ENCODE measurements around the gene PLPPR1.

The PLPPR1 gene

DNA sequence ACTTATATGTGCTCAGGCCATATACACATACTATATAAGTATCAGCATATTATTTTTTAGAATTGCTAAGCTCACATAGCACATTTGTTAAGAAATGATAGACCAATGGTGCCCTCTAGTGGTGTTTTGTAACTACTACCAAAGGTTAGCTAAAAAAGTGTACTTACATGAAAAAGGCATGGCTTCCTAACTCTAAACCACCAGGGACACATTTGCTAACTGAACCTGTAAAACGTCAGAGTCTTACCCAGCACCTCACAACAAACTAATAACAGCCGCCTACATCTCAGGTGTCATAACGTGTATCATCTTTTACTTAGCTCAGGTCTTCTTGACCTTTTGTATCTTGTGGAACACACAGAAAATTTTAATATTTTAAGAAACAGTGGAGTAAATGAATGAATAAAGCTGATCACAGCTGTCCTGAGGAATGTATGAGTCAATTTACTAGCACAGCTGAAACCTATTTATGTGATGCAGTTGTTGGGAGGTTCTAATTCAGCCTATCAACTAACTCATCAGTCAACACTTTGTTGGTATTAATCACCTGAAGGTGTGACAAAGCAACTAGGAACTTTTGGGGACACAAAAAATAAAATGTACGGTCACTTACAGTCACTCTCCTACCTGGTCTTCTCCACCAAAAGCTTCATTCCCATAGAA, 283.4 kb downstream of the PLPPR1 start:
- TF ChIP-seq, protein P1, sequence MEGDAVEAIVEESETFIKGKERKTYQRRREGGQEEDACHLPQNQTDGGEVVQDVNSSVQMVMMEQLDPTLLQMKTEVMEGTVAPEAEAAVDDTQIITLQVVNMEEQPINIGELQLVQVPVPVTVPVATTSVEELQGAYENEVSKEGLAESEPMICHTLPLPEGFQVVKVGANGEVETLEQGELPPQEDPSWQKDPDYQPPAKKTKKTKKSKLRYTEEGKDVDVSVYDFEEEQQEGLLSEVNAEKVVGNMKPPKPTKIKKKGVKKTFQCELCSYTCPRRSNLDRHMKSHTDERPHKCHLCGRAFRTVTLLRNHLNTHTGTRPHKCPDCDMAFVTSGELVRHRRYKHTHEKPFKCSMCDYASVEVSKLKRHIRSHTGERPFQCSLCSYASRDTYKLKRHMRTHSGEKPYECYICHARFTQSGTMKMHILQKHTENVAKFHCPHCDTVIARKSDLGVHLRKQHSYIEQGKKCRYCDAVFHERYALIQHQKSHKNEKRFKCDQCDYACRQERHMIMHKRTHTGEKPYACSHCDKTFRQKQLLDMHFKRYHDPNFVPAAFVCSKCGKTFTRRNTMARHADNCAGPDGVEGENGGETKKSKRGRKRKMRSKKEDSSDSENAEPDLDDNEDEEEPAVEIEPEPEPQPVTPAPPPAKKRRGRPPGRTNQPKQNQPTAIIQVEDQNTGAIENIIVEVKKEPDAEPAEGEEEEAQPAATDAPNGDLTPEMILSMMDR (conservative IDR thresholded peaks at IDR 0.05; ENCODE audit: low read depth, low read length), result peak; percentile 56
- no peak overlapping the region for H3K4me3 ChIP-seq (ENCODE audit: low read depth, low read length)
- peak; percentile 93 for DNase-seq (ENCODE audit: low read depth)

DNA sequence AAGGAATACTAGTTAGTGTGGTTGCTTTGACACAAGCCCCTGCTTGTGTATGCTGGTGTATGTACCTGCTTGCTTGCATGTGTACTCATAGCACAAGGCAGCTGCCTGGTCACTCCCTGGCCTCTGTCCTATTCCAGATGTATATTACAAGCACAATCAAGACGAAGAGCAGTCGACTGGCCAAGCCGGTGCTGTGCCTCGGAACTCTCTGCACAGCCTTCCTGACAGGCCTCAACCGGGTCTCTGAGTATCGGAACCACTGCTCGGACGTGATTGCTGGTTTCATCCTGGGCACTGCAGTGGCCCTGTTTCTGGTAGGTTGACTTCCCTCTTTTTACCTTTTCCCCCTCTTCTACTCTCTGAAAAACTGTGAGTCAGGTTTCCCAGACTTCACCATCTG, 284.1 kb downstream of the PLPPR1 start:
- no peak for DNase-seq (ENCODE audit: low read depth)
- TF ChIP-seq, protein P1 (conservative IDR thresholded peaks at IDR 0.05; ENCODE audit: low read depth, low read length), result no peak

DNA sequence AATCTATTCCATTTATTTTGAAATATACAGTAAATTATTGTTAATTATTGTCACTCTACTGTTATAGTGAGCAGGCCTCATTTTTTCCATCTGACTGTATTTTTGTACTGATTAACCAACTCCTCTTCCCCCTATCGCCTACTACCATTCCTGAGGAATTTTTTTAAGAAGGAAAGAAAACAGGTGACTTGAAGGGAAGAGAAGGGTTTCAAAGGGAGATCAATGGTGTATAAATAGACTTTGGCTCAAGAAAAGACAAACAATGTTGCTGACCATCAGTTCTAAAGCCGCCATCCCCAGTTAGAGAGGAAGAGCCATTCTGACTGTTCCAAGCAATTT, 286.6 kb downstream of the PLPPR1 start:
- DNase-seq (ENCODE audit: low read depth), result no peak
- H3K4me3 ChIP-seq (ENCODE audit: low read depth, low read length), result no peak overlapping the region
- TF ChIP-seq, protein P1 (conservative IDR thresholded peaks at IDR 0.05; ENCODE audit: low read depth, low read length), result no peak

More for the DNA sequence above, 284.1 kb downstream of the PLPPR1 start:
- H3K4me3 ChIP-seq (ENCODE audit: low read depth, low read length), result no peak overlapping the region

DNA sequence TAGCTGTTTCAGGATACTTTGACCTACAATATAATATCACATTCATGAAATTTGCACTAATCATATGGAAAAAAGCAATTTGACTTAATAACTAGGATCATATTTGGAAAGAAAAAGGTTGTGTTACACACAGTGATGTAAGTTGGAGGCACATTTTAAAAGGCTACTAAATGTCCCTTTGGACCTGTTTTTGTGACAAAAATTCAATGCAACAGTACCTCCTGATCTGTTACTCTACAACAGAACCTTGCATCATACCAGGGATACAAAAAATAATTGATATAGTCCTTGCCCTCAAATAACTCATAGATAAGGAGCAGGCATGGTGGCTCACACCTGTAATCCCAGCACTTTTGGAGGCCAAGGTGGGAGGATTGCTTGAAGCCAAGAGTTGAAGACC, 289.2 kb downstream of the PLPPR1 start:
- TF ChIP-seq, protein P1 (conservative IDR thresholded peaks at IDR 0.05; ENCODE audit: low read depth, low read length), result no peak

DNA sequence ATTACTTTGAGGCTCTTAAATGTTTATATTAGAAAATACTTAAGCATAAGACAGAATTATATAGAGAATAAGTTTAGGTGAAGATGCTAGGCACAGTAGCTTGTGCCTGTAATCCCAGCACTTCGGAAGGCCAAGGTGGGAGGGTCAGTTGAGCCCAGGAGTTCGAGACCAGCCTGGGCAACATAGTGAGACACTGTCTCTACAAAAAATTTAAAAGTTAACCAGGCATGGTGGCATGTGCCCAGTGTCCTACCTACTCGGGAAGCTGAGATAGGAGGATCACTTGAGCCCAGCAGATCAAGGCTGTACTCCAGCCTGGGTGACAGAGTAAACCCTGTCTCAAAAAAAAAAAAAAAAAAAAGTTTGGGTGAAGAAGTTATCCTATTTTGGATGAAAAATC, 294.6 kb downstream of the PLPPR1 start:
- no peak for DNase-seq (ENCODE audit: low read depth)
- TF ChIP-seq, protein P1 (conservative IDR thresholded peaks at IDR 0.05; ENCODE audit: low read depth, low read length), result no peak
- no peak overlapping the region for H3K4me3 ChIP-seq (ENCODE audit: low read depth, low read length)

More for the DNA sequence above, 289.2 kb downstream of the PLPPR1 start:
- no peak overlapping the region for H3K4me3 ChIP-seq (ENCODE audit: low read depth, low read length)
- no peak for DNase-seq (ENCODE audit: low read depth)

DNA sequence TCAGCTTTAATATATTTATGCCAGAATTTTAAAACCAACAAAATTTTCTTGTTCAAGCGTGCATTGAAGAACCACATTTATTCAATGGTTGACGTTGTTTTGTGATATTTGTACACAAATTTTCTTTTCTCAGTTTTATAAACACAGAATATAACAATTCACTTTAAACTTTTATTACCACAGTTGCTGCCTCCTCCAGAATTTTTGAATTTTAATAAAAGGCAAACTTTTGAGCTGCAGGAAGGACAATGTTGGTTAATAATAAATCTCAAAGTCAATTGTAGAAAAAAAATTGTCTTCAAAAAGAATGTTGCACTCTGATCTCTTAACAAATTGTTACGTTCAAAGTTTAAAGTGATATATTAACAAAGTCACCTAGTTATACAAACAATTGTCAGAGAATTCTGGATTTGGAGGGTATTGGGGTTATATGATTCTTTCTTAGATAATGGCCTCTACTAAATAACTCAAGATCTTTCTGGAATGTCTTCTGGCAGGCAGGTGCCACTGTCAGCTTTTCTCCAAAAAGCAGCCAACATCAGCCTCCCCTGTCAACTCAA, 295.8 kb downstream of the PLPPR1 start:
- no peak for DNase-seq (ENCODE audit: low read depth)
- TF ChIP-seq, protein P1 (conservative IDR thresholded peaks at IDR 0.05; ENCODE audit: low read depth, low read length), result no peak
- H3K4me3 ChIP-seq (ENCODE audit: low read depth, low read length), result no peak overlapping the region

DNA sequence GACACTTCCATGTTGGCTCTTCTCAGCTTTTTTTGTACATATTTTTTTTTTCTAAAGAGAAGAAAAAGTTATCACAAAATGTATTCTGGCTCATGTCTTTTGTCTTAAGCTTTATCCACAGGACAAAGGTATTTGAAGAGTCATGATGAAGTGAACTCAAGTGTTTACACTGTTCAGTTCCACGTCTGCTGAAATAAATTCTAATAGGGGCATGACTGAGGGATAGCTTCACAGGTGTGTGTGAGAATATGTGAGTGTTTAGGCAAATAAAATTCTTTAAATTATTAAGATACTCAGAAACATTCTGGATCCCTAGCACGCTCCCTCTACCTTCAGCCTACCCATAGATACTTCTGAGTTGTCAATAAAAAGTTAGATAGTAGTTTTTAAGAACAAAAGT, 296.5 kb downstream of the PLPPR1 start:
- TF ChIP-seq, protein P1 (conservative IDR thresholded peaks at IDR 0.05; ENCODE audit: low read depth, low read length), result no peak
- DNase-seq (ENCODE audit: low read depth), result no peak
- H3K4me3 ChIP-seq (ENCODE audit: low read depth, low read length), result no peak overlapping the region
